A549 treated with Hydrocortisone at 1 μM for 4 hours (cell line): ENCODE data around the gene TFPI. TPM values are rescaled to one million over a fixed set of nuclear protein-coding genes. Genes with fewer than 3 reads are reported as not detected.

Experiments used
- total RNA-seq: library from RNA; stranded (reverse); fragments of 200-300 nt; extraction: Qiagen RNA extraction; gene quantifications from 5 replicates; pipeline ENCODE4 v1.2.3, GENCODE V29; 2022

TFPI gene
- 39.7 to 63.5 TPM (median 50.6 TPM) in 5 replicates for total RNA-seq

DNA sequence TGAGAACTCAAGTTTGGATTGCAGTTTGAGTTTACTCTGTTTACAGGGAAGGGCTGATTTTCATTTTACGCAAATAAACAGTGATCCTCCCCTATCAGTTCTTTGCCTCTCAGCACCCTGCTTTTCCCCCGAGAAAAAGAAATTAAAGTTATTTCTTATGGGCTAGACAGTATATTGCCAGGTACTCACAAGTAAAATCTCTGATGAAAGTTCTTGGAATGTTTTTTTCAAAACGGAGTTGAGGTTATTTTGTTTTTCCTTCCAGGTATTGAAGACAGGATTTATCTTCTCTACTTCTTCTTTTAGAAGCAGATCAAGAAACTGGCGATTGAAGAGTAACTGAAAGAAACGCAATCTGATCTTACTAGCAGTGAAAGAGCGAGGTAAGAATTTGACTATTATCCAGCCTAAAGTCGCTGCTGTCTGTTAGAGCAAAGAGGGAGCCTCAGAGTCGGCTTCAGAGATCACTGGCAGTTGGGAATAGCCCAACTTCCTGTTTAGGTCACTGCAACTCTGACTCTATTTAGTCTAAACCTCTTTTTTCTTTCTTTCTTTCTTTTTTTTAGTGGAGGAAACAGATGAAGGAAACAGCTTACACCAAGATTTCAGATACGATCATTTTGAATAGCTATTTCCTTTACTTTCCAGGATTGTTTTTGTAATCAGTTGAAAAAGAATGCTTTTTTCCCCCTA is at the start of gene TFPI:
Gene TFPI (minus strand): TSS at position 425 of the 693 bp plus-strand sequence. CDS start 50,667 bp downstream, outside the sequence.

Other genes with a start within 250 kb of the TFPI start
- 0.06 to 0.13 TPM (median 0.07 TPM) in 3 of 5 replicates, not detected in the others for gene CALCRL, start 106.2 kb downstream of the TFPI start, total RNA-seq